ENCODE measurements around the gene ITGB8.

- no peak for TF ChIP-seq SUZ12 (IDR thresholded peaks at IDR 0.05; ENCODE audit: extremely low read depth, insufficient read depth, insufficient read length)
- TF ChIP-seq ZNF274 (IDR thresholded peaks at IDR 0.05; ENCODE audit: low read depth, low read length), result no peak
- TF ChIP-seq YY1 (IDR thresholded peaks at IDR 0.05; ENCODE audit: insufficient read depth, insufficient read length), result no peak
Observed at GRCh38 chr7:20395511-20395910, 64.8 kb downstream of the ITGB8 start.
